SK-N-SH treated with all-trans-retinoic acid at 6 μM for 48 hours (cell line): ENCODE results near the gene SLC26A9.

ENCODE experiments used
- ATAC-seq: fragments of 200-7000 bp; cut with Tn5 transposase; 3 replicates; pipeline ENCODE4 v1.9.1; 2020; ENCODE audit warnings: mild to moderate bottlenecking, moderate library complexity
- ARNTL ChIP-seq: fragments of 450-650 bp; formaldehyde crosslinking; IDR thresholded peaks from 2 replicates; pipeline ENCODE4 v1.5.0; 2020; ENCODE audit warnings: low read depth, mild to moderate bottlenecking, moderate library complexity, borderline replicate concordance
- BACH2 ChIP-seq: fragments of 250-450 bp; sonication (Bioruptor Pico); IDR thresholded peaks from 2 replicates; pipeline ENCODE4 v1.9.0; 2021; ENCODE audit warnings: mild to moderate bottlenecking, borderline replicate concordance
- CREB5 ChIP-seq: fragments of 250-450 bp; sonication (Bioruptor Pico); IDR thresholded peaks from 2 replicates; pipeline ENCODE4 v1.5.1; 2020; ENCODE audit warnings: low read depth, mild to moderate bottlenecking, moderate library complexity
- CSDC2 ChIP-seq: fragments of 250-450 bp; sonication (Bioruptor Pico); IDR thresholded peaks from 2 replicates; pipeline ENCODE4 v1.5.0; 2020; ENCODE audit warnings: mild to moderate bottlenecking, moderate library complexity
- OSR1 ChIP-seq: fragments of 250-450 bp; sonication (Bioruptor Pico); IDR thresholded peaks from 2 replicates; pipeline ENCODE4 v1.8.0; 2022; ENCODE audit warnings: moderate library complexity, mild to moderate bottlenecking, inconsistent platforms
- POU6F1 ChIP-seq: fragments of 250-450 bp; sonication (Bioruptor Pico); IDR thresholded peaks from 2 replicates; pipeline ENCODE4 v1.8.0; 2021; ENCODE audit warnings: low read depth, mild to moderate bottlenecking, moderate library complexity, borderline replicate concordance
- PPARA ChIP-seq: fragments of 250-450 bp; sonication (Bioruptor Pico); IDR thresholded peaks from 2 replicates; pipeline ENCODE4 v1.5.0; 2020; ENCODE audit warnings: mild to moderate bottlenecking, borderline replicate concordance
- RARB ChIP-seq: fragments of 250-450 bp; sonication (Bioruptor Pico); IDR thresholded peaks from 2 replicates; pipeline ENCODE4 v1.8.0; 2021; ENCODE audit warnings: mild to moderate bottlenecking, moderate library complexity
- SNAI2 ChIP-seq: fragments of 250-450 bp; sonication (Bioruptor Pico); IDR thresholded peaks from 2 replicates; pipeline ENCODE4 v1.5.0; 2020; ENCODE audit warnings: mild to moderate bottlenecking, moderate library complexity
- TCF4 ChIP-seq: fragments of 250-450 bp; sonication (Bioruptor Pico); IDR thresholded peaks from 2 replicates; pipeline ENCODE4 v1.8.0; 2021; ENCODE audit warnings: mild to moderate bottlenecking, moderate library complexity, borderline replicate concordance
- TOX ChIP-seq: fragments of 250-450 bp; sonication (Bioruptor Pico); IDR thresholded peaks from 2 replicates; pipeline ENCODE4 v1.8.0; 2021; ENCODE audit warnings: mild to moderate bottlenecking, moderate library complexity, borderline replicate concordance
- TSHZ2 ChIP-seq: fragments of 250-450 bp; sonication (Bioruptor Pico); IDR thresholded peaks from 2 replicates; pipeline ENCODE4 v1.5.0; 2020; ENCODE audit warnings: mild to moderate bottlenecking, moderate library complexity
- ZC3H10 ChIP-seq: fragments of 250-450 bp; sonication (Bioruptor Pico); IDR thresholded peaks from 2 replicates; pipeline ENCODE4 v1.5.1; 2021; ENCODE audit warnings: mild to moderate bottlenecking, moderate library complexity
- ZFP3 ChIP-seq: fragments of 250-450 bp; sonication (Bioruptor Pico); IDR thresholded peaks from 2 replicates; pipeline ENCODE4 v1.5.0; 2020; ENCODE audit warnings: mild to moderate bottlenecking, moderate library complexity
- ZFP30 ChIP-seq: fragments of 450-650 bp; formaldehyde crosslinking; IDR thresholded peaks from 2 replicates; pipeline ENCODE4 v1.5.0; 2022; ENCODE audit warnings: mild to moderate bottlenecking, moderate library complexity
- ZNF565 ChIP-seq: fragments of 450-650 bp; formaldehyde crosslinking; conservative IDR thresholded peaks from 2 replicates; pipeline ENCODE4 v1.5.0; 2020; ENCODE audit warnings: low read depth, mild to moderate bottlenecking, moderate library complexity
- ZNF70 ChIP-seq: fragments of 450-650 bp; formaldehyde crosslinking; IDR thresholded peaks from 2 replicates; pipeline ENCODE4 v1.5.0; 2020; ENCODE audit warnings: mild to moderate bottlenecking, moderate library complexity
- ZNF8 ChIP-seq: fragments of 450-650 bp; formaldehyde crosslinking; IDR thresholded peaks from 2 replicates; pipeline ENCODE4 v1.5.0; 2020; ENCODE audit warnings: mild to moderate bottlenecking, moderate library complexity
- TF ChIP-seq, protein P1 (sequence below): fragments of 250-450 bp; sonication (Bioruptor Pico); IDR thresholded peaks from 2 replicates; pipeline ENCODE4 v1.8.0; 2020; ENCODE audit warnings: mild to moderate bottlenecking, moderate library complexity, borderline replicate concordance
- TF ChIP-seq, protein P2 (sequence below): fragments of 250-450 bp; sonication (Bioruptor Pico); IDR thresholded peaks from 2 replicates; pipeline ENCODE4 v1.5.1; 2021; ENCODE audit warnings: mild to moderate bottlenecking, moderate library complexity

SLC26A9 gene

GRCh38 chr1:205981257-205981656 lies 38.0 kb upstream of the SLC26A9 start:
- no peak for ATAC-seq
- no peak for TF ChIP-seq ZNF70 (CRISPR knock-in tag)
- TF ChIP-seq RARB (CRISPR knock-in tag) = no peak
- no peak for TF ChIP-seq PPARA (CRISPR knock-in tag)
- no peak for TF ChIP-seq ZNF565 (CRISPR knock-in tag)
- no peak for TF ChIP-seq ARNTL (CRISPR knock-in tag)
- TF ChIP-seq CREB5 (CRISPR knock-in tag) = no peak
- no peak for TF ChIP-seq ZC3H10 (CRISPR knock-in tag)
- no peak for TF ChIP-seq ZFP30 (CRISPR knock-in tag)
- TF ChIP-seq, protein P1, sequence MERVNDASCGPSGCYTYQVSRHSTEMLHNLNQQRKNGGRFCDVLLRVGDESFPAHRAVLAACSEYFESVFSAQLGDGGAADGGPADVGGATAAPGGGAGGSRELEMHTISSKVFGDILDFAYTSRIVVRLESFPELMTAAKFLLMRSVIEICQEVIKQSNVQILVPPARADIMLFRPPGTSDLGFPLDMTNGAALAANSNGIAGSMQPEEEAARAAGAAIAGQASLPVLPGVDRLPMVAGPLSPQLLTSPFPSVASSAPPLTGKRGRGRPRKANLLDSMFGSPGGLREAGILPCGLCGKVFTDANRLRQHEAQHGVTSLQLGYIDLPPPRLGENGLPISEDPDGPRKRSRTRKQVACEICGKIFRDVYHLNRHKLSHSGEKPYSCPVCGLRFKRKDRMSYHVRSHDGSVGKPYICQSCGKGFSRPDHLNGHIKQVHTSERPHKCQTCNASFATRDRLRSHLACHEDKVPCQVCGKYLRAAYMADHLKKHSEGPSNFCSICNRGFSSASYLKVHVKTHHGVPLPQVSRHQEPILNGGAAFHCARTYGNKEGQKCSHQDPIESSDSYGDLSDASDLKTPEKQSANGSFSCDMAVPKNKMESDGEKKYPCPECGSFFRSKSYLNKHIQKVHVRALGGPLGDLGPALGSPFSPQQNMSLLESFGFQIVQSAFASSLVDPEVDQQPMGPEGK (CRISPR knock-in tag) = no peak
- no peak for TF ChIP-seq TCF4 (CRISPR knock-in tag)
- no peak for TF ChIP-seq SNAI2 (CRISPR knock-in tag)
- TF ChIP-seq OSR1 (CRISPR knock-in tag) = no peak
- TF ChIP-seq ZFP3 (CRISPR knock-in tag) = no peak
- TF ChIP-seq ZNF8 (CRISPR knock-in tag) = no peak
- TF ChIP-seq BACH2 (CRISPR knock-in tag) = no peak
- TF ChIP-seq, protein P2, sequence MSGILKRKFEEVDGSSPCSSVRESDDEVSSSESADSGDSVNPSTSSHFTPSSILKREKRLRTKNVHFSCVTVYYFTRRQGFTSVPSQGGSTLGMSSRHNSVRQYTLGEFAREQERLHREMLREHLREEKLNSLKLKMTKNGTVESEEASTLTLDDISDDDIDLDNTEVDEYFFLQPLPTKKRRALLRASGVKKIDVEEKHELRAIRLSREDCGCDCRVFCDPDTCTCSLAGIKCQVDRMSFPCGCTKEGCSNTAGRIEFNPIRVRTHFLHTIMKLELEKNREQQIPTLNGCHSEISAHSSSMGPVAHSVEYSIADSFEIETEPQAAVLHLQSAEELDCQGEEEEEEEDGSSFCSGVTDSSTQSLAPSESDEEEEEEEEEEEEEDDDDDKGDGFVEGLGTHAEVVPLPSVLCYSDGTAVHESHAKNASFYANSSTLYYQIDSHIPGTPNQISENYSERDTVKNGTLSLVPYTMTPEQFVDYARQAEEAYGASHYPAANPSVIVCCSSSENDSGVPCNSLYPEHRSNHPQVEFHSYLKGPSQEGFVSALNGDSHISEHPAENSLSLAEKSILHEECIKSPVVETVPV (CRISPR knock-in tag) = no peak
- no peak for TF ChIP-seq TSHZ2 (CRISPR knock-in tag)
- no peak for TF ChIP-seq POU6F1 (CRISPR knock-in tag)

DNA sequence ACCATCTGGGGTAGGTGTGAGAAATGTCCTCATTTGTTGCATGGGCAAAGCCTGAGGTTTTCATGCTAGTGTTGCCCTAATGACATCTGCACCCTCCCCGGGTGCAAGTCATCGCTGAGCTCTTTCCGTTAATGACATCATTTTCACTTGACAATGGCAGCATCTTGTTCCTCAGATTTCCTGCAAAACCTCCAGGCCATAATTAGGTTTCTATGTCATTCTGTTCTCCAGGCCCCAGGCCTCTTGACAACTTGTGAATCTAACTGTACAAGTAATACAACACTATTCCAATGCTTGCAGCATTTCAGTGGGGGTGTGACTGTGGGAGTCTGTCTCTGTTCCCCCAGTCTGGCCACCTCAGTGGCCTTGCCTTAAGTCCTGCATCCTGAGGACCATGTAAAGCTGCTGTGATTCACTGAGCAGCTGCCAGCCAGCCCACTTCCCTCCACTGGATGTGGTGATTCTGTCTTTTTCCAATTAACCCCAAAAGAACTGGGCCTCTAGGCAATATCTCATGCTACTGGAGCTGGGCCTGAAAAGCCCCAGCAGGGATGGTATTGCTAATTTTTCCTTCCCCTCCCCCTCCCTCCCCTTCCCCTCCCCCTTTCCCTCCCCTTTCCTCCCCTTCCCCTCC lies 37.1 kb upstream of the SLC26A9 start:
- no peak for ATAC-seq
- TF ChIP-seq TCF4 (CRISPR knock-in tag) (no peak), RARB (CRISPR knock-in tag) (no peak), TSHZ2 (CRISPR knock-in tag) (no peak), ZC3H10 (CRISPR knock-in tag) (no peak), CREB5 (CRISPR knock-in tag) (no peak), TOX (CRISPR knock-in tag) (no peak), CSDC2 (no peak), ZNF8 (CRISPR knock-in tag) (no peak), ZNF70 (CRISPR knock-in tag) (no peak), ZFP30 (CRISPR knock-in tag) (no peak), PPARA (CRISPR knock-in tag) (no peak), OSR1 (CRISPR knock-in tag) (no peak)
- TF ChIP-seq, protein P2 (CRISPR knock-in tag) = no peak
- TF ChIP-seq, protein P1 (CRISPR knock-in tag) = no peak
